GM20000 (cell line): ENCODE results near the gene DUSP16.

Experiments
- DNase-seq: peaks from one replicate; pipeline ENCODE4 v3.0.0; 2012; ENCODE audit warnings: low spot score
- CTCF ChIP-seq: IDR thresholded peaks from 2 replicates; pipeline ENCODE4 v1.5.1; 2012; ENCODE audit warnings: mild to moderate bottlenecking, control low read depth; ENCODE audit errors: extremely low read depth, missing control alignments

Gene DUSP16

DNA sequence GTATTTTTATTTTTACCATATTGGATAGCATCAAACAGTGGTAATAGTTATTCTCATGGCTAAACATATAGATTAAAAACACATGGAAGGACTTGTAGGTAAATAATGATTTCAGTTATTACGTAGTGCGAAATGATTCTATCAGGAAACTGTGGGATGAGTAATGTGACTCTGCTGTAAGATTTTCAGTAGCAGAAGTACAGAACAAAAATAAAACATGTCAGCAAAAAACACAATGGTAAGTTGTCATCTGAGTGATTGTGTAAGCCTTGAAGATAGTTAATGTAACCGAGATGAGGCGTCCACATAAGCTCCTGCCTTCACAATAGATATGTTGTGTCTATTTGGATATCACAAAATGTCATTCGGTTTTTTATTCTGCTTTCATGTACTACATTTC lies 106.0 kb downstream of the DUSP16 start:
- no peak for DNase-seq

GRCh38 chr12:12454315-12454714 lies 108.3 kb downstream of the DUSP16 start:
- DNase-seq = no peak
- TF ChIP-seq CTCF = no peak

More for the DNA sequence above, 106.0 kb downstream of the DUSP16 start:
- TF ChIP-seq CTCF = no peak

GRCh38 chr12:12453635-12454034 lies 109.0 kb downstream of the DUSP16 start:
- no peak for TF ChIP-seq CTCF
- no peak for DNase-seq

- DNase-seq = no peak
- TF ChIP-seq CTCF = no peak
Observed at GRCh38 chr12:12452326-12452902, 110.2 kb downstream of the DUSP16 start.

GRCh38 chr12:12451098-12451497 lies 111.6 kb downstream of the DUSP16 start:
- DNase-seq = no peak

GRCh38 chr12:12450043-12450471 lies 112.6 kb downstream of the DUSP16 start:
- no peak for DNase-seq
- no peak for TF ChIP-seq CTCF

More at GRCh38 chr12:12451098-12451497, 111.6 kb downstream of the DUSP16 start:
- no peak for TF ChIP-seq CTCF

DNA sequence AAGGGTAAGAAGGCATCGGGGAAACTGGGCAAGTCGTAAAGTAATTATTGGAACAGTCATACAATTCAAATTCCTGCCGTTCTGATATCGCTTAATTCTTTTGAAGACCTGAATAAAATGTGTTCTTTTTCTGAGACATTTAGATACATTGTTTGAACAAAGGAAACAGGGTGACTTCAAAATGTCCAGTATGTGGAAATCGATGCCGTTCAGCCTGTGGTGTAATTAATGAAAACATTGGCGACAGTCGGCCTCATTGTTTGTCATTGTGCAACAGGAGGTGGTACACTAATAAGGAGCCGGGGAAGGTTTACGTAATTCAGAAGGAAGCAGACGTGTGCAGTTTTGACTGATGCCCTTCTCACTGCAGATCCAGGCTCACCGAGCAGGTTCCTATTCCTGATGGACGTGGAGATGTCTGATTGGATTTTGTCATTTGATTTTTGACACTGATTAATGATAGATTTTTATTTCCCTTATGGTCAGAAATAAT lies 113.1 kb downstream of the DUSP16 start:
- DNase-seq = no peak
- TF ChIP-seq CTCF = no peak
